Measurements from ENCODE around the gene TWIST1. TPM values are rescaled to one million over a fixed set of nuclear protein-coding genes. Genes with fewer than 3 reads are reported as not detected.

TWIST1 gene
- total RNA-seq, 2 donors from 2014 or later = 3.2 to 5.4 TPM

DNA sequence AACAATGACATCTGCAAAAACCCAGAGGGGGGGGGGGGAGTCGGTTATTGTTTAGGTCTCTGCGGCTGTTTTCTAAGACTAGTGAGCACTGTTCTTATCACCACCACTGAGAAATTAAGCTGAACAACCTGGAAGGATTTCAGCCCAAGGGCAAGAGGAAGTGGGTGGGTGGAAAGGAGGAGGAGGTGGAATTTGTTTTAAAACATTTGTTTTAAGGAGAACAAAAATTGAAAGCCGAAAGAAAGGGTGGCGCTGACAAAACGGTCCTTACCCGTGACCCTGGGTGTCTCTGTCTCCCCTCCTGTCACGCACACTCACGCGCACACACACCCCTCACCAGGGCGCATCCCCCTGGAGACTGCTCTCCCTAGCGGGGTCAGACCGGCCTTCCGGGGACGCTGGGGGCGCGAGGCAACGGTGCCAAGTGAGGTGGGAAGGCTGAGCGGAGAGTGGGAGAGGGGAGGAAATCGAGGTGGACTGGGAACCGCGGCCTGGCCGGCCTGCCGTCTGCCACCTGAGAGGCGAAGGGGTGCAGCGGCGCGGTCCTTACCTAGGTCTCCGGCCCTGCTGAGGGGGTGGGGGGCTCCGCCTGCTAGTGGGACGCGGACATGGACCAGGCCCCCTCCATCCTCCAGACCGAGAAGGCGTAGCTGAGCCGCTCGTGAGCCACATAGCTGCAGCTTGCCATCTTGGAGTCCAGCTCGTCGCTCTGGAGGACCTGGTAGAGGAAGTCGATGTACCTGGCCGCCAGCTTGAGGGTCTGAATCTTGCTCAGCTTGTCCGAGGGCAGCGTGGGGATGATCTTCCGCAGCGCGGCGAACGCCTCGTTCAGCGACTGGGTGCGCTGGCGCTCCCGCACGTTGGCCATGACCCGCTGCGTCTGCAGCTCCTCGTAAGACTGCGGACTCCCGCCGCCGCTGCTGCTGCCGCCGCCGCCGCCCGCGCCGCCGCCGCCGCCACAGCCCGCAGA lies 1.0 kb downstream of the TWIST1 start:
- DNase-seq = peak; percentile 32
- peak in 1 of 2 donors; percentile 20 for ATAC-seq
- intact Hi-C loops (cut with DNase I) = no loop called here

DNA sequence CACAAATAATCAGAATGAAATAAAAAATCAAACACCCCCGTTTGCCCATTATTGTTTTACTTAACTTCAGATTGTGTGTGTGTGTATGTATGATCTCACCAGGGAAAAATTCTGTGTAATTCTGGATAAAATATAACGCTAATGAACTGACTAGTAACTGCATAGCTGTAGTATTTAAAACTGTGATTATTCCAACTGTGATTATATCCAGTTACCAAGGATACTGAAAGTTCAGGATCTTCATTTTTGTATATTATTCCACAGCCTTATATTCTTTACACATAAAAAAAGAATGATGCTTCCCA lies 2.9 kb downstream of the TWIST1 start:
- ATAC-seq (no peak), DNase-seq (no peak)
- intact Hi-C loops (cut with DNase I) = no loop called here

DNA sequence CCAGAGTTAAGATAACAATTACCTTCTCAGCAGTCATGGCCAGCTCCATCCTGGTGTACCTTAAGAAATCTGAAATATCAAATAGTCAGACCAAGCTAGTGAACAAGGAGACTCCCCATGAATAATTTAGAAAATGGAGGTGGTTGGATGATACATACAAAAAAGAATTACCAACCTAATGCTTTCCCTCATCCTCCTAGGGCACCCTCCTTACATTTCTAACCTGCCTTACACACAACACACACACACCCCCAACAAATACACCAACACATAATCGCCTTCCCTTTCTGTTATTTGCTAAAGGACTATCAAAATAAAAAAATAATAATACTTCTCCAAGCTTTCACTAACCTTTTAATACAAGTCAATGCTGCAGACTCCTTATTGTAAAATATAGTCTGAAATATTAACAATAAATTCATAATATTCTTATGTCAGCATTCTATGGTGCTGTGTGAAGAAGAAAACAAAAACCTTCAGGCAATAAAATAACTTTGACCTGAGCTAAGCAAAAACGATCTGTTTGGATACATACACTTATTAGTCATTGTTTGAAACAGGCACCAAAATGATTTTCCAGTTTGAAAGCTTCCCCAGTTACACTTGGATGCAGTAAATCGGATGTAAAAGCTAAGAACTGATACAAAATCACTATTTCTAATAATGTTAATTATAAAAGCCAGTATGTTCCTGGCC lies 3.4 kb downstream of the TWIST1 start:
- DNase-seq (no peak), ATAC-seq (no peak)
- intact Hi-C loops (cut with DNase I) = no loop called here

DNA sequence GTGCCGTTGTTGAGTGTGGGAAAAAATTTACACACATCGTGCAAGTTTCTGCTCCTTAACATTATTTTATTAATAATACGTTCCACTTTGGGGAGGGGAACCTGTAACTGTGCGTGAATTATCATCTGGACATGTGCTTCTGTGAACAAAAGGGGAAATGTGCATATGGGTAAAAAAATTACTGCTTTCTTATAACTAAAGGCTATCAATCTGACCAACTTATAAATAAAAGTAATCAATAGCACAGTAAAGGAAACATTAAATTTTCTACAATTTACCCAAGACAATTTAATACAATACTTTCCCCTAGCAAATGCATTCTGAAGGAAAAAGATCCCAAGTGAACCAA lies 4.5 kb downstream of the TWIST1 start:
- intact Hi-C loops (cut with DNase I) = no loop called here

DNA sequence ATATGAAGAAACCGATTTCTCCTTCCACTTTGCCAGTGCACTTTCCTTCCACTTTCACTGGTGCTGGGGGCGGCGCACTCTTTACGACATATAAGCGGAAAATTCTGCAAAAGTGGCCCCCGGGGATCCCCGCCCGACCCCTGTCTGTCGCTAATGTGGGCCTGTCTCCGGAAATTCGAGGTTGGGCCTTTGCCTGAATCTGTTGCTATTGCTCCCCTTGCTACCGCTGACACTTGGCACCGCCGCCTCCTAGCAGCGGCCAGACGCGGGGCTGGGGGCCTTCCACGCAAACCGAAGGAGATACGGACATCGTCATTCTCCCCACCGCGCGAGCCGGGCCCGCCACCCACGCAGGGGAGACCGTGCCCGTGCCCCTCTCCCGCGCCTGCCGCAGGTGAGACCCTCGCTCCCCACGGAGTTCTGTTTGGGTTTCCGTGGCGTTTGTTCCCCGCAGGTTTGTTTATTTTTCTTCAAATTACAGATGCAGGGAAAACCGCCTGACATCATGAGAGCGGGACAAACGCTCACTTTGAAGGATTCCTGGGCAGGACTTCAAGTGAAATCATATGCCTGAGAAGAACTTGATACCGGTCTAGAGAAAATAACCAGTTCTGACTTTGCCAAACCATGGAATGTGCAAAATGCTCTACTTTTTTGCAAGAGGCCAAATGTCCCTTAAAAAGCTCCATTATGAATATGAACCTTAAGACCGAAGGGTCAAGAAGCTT lies 5.0 kb downstream of the TWIST1 start:
- intact Hi-C loops (cut with DNase I) = no loop called here
- ATAC-seq = no peak
- DNase-seq = peak; percentile 39

More for the DNA sequence above, 4.5 kb downstream of the TWIST1 start:
- ATAC-seq (no peak), DNase-seq (no peak)

DNA sequence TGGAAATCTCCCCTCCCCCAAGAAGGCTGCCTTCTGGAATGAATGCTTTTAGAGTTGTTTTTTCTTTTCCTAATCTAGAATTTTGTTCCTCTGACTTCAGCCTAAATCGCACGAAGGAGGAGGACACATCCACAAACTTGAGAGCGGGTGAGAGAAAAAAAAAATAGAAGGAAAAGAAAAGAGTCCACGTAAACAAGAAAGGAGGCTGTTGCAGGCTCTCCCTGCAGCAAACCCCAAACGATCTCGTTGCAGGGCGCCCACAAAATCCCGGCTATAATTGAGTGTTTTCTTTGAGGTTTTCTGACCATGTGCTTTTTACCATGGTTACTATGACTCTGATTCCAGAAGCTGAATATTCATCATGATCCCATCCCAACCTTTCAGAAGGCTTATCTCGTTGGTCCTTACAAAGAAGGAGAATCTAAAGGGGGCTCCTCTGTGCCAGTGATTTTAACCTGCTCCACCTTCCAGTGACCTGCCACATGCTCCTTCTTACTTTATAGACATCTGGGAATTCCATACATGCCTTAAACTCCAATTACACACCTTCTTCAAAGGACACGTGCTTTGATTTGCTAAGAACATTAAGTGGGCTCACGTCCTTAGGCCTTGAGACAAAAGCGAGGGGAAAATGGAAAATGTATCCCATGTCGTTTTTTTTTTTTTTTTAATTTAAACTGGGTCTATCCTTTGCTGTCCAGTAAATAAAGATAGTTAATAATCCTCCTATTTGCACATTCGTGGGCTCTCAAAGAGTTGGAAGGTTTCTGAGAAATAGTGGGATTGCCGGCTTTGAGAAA lies 5.8 kb downstream of the TWIST1 start:
- ATAC-seq (no peak), DNase-seq (no peak)
- intact Hi-C loops (cut with DNase I) = no loop called here

DNA sequence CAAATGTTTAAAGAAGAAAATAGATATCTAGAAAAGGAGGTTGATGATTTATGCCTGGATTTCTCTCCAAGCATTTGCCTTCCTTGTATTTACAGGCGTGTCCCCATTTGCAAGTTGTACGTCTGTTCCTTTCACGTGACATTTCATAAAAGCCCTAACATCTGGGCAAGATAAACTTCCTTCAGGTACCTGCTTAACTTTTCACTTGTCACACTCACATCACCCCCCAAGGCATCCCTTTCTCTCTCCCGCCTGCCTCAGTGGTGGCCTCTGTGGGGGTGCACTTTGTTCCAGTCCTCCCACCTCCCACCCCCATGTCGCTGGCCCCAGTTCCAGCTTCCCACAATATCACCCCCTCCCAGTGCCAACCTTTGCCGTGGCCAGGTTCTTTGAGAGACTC lies 6.7 kb downstream of the TWIST1 start:
- intact Hi-C loops (cut with DNase I) = no loop called here
- ATAC-seq = no peak

DNA sequence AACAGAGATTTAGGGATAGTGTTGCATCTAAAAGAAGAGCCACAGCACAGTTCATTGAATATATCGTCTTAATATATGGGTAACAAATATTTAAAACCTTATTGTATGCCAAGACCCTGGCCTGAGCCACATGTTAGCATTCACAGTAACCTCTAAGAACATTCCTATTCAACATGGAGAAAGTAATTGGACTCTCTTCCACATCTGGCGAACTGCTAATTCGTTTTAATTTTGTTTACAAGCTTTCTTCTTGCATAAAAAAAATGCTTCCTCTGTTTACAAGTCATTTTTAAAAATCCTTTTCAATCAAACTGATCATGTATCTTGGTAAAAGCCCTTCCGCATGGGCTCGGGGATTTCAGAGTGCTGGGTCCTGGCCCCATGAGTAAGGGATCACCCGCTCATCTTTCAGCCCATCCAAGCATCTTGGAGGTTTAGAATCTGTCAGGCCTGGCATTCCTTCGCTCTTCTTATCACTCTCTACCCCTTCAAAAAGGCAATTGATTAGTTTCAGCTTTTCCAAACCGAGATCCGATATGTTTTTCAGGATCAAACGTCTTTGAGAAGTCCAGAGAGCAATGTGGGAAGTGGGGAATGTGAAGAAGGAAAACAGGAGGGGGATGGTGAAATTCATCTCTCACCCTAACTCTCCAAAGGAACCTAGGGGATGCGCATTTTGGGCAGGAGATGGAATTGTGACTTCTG lies 7.3 kb downstream of the TWIST1 start:
- intact Hi-C loops (cut with DNase I) = no loop called here
- ATAC-seq (no peak), DNase-seq (no peak)

More for the DNA sequence above, 6.7 kb downstream of the TWIST1 start:
- no peak for DNase-seq

DNA sequence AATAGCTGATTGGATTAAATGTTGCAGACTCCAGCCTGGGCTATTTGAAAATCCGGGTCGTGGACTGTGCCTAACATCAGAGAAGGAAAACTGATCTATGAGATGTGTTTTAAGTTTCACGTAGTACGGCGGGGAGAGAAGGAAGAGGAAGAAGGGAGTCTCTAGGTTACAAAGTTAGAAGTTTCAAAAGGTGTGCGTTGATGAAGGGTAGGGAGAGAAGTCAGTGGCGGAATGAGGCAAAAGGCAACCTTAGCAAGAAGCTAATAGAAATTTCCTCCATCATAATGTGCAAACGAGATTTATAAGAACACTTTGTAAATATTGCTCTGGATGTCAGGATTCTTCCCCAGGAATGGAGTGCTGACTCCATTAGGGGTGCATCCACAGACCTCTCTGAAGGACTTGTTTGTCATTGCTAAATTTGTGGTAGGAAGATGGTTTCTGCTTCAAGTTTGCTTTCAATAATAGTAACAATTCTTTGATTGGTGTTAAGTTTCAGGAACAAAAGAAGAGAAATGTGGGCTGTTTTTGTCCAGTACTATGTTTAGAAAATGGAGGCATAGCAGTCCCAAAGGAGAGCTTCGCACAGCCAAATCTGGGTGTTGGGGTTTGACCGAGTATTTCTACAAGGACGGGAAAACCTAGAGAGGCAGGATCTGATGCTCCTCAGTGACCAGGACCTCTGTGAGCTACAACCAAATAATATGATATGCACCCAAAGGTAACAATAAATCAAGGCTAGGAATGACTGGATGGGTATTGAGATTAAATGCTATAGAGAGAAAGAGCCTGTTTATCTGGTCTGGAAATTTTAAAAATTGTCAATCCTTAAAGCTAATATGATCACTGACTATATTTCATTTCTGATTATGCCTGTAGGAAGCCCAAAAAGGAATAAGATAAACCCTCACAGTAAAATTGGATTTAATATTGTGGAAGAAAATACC lies 8.2 kb downstream of the TWIST1 start:
- ATAC-seq (no peak), DNase-seq (no peak)
- intact Hi-C loops (cut with DNase I) = no loop called here

DNA sequence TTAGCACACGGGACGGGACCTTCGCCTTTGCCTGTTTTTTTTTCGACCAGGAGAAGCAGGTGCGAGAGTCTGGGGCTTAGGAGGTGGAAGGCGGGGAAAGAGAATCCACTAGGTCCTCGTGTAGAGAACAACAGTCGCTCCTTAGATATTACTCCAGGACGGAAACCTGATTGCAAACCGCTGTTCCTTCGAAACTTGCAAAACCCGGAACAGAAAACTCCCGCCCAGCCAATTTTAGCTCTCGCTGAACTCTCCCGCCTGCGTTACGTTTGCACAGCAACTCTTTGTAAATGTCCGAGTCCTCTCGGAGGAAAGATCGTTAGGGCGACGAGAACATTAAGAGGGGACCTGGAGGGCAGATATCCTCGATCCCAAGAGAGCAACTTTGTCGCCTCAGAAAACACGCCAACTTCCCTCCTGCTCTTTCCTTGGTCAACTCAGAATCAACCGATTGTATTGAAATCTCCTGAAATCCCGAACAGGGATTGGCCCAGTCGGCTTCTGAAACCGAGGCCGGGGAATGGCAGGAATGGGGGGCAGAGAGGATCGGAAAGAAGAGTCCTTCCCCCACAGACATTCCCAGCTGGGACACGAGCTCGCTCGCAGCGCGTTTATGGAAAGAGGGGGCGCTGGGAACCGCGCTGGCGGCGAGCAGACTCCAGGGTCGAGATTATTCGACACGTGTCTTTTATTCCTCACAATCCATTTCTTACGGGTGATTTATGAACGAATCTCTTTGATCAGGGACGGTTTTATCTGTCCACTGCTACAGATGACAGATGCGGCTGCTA lies 9.9 kb downstream of the TWIST1 start:
- DNase-seq (peak; percentile 47), ATAC-seq (peak; percentile 62 to 80)
- intact Hi-C loops (cut with DNase I) = no loop called here

DNA sequence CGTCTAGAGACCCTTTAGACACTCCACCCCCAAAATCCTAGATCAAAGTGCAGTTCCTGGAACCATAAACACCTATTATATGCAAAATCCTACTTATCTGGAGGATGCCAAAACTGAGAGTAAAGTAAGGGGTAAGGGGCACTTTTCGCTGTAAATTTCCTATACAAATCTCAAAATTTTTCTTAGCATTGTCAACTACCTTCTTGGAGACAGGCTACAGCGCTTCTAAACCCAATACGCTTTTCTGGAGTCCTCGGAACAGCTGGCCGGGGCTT lies 10.4 kb downstream of the TWIST1 start:
- intact Hi-C loops (cut with DNase I) = no loop called here
- ATAC-seq = peak in 1 of 2 donors; percentile 47

DNA sequence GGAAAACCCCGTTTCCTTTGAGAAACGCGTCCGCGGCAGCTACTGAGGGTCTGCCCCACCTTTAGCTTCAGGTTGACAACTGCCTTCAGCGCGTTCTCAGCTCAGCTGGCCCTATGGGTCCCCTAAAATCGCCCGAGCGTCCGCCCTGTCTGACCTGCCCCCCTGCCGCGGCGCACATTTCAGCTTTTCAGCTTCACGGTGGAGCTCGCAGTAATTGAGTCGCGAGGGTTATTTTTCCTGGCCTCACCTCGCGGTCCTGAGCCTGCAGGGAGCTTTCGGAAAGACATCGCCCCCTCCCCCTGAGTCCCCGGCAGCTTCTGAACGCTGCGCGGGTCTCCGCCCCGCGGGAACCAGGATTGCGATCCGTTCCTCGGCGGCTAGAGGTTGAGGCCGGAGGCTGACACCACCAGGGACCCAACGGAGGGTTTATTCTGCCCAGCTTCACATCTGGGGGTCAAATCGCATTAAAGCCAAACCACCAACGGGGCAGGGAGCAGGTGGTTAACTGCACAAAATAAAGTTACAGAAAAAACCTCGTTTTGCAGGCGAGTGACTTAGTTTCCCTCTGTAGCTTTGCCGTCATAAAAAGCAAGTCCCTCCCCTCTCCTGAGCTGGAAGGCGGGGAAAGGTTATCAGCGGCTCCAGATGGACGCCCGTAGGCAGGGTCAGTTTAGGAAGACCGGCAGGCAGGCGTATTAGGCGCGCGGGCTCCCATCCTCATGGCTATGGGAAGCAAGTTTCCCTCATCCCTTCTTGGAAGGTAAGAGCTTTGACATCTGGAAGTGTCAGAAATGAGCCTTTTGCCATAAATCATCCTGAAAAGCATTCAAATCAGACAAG lies 11.0 kb downstream of the TWIST1 start:
- DNase-seq = peak; percentile 31
- intact Hi-C loops (cut with DNase I) = no loop called here
- ATAC-seq = peak; percentile 36 to 79

More for the DNA sequence above, 10.4 kb downstream of the TWIST1 start:
- no peak for DNase-seq

DNA sequence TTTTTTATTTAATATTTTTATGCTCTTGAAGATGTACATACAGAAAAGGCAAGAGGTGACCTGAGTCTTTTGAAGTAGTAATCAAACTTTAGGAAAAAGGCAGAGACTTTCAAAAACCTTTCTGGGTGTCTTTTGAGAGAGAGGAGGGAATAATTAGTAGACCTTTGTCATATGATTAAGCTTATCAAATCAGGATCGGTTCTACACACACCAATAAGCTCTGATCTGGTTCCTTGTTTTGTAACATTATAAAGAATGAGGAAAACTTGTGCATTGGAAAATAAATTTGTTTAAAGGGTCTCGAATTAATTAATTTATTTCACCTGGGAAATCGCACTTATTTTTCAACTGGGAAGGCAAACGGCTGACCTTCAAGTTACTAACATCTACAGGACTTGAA lies 11.9 kb downstream of the TWIST1 start:
- DNase-seq (no peak), ATAC-seq (no peak)
- intact Hi-C loops (cut with DNase I) = no loop called here

DNA sequence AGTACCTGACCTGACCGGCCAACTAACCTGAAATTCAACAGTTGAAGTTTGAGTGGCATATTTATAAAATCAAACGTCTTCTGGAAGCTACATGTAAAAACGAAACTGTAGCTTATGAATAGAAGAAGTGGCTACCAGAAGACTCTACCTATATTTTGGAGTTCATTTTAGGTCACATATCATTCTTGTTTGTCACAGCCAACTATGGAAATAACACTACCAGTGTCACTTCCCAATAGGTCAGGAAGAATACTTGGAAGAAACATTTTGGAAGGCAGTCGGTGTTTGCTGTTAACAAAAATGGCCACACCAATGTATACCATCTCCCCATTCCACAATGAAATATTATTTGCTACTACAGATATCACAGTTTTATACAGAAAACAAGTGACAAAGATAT lies 12.6 kb downstream of the TWIST1 start:
- ATAC-seq (no peak), DNase-seq (no peak)
- intact Hi-C loops (cut with DNase I) = no loop called here

DNA sequence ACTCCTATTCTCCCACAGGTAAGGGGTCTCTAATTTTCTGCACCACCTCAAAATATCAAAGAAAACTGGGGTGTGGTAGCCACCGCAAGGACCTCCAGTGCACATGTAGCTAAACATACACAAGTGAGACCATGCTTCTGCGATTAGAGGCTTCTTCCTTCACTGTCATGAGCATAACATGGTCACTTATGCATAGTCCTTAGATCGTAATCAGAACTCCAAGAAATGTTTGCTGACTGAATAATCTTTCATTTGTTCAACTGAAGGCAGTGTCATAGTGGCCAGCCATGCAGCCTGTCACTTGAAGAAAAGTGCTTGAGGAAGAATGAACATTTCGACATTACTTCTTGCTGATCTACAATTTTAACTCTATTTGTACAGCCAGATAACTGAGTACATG lies 14.6 kb downstream of the TWIST1 start:
- intact Hi-C loops (cut with DNase I) = no loop called here
- ATAC-seq = no peak
- DNase-seq = no peak

DNA sequence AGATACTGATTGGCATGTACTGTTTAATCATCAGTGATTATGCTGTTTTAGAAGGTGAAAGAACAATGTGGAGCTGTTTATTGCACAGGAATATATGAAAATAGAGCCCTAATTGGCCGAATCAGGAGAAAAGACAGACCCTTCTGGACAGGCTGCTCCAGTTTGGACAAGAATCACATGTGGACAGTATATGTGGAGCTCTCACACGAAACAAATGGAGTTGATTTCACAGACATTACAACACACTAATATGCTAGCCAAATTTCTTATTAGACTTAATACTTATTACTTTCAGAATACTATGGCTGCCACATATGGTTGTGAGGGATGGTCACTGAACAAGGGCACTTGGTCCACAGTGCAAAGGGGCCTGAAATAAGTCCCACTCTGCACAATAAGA lies 15.5 kb downstream of the TWIST1 start:
- intact Hi-C loops (cut with DNase I) = no loop called here
- no peak for ATAC-seq

More for the DNA sequence above, 15.5 kb downstream of the TWIST1 start:
- DNase-seq = no peak
